GM06990 (cell line): ENCODE data around the gene CDYL.

Experiments used
- DNase-seq: peaks from one replicate; pipeline ENCODE4 v3.0.0-alpha.2; 2011; ENCODE audit not compliant: insufficient read length; ENCODE audit errors: extremely low read depth
- H3K27me3 ChIP-seq: replicated peaks from 2 replicates; pipeline ENCODE4 v1.6.0; 2011; ENCODE audit warnings: low read length; ENCODE audit not compliant: control insufficient read depth, insufficient read depth
- H3K36me3 ChIP-seq: 2 replicates; pipeline ENCODE4 v1.5.1; 2011; ENCODE audit warnings: low read length; ENCODE audit not compliant: control insufficient read depth, insufficient read depth
- H3K4me3 ChIP-seq: replicated peaks from 2 replicates; pipeline ENCODE4 v1.5.1; 2011; ENCODE audit warnings: low read depth, mild to moderate bottlenecking, control low read depth, low read length
- CTCF ChIP-seq: IDR thresholded peaks from 2 replicates; pipeline ENCODE4 v1.5.1; 2011; ENCODE audit warnings: low read length, control low read depth, mild to moderate bottlenecking, inconsistent platforms; ENCODE audit not compliant: insufficient read depth, poor library complexity, severe bottlenecking

The CDYL gene

GRCh38 chr6:4780360-4780812 lies 4.2 kb downstream of the CDYL start:
- no peak for DNase-seq
- TF ChIP-seq CTCF: no peak
- Histone ChIP-seq H3K27me3 (no peaks in the 10 kb centered on the region), H3K36me3 (no peaks in the 10 kb centered on the region), H3K4me3 (no peak overlapping the region)

- no peaks in the 10 kb centered on the region for H3K27me3 ChIP-seq
- no peak for DNase-seq
- no peaks in the 10 kb centered on the region for H3K36me3 ChIP-seq
- no peak overlapping the region for H3K4me3 ChIP-seq
- no peak for TF ChIP-seq CTCF
Measured at GRCh38 chr6:4781426-4781825, 5.2 kb downstream of the CDYL start.

GRCh38 chr6:4781967-4782575 lies 5.9 kb downstream of the CDYL start:
- TF ChIP-seq CTCF: no peak
- DNase-seq: no peak
- Histone ChIP-seq H3K36me3 (no peaks in the 10 kb centered on the region), H3K27me3 (no peaks in the 10 kb centered on the region), H3K4me3 (peak overlapping the region; percentile 33; the same call in 1 of the 2 replicates)

- TF ChIP-seq CTCF: no peak
- Histone ChIP-seq H3K4me3 (no peak overlapping the region), H3K36me3 (no peaks in the 10 kb centered on the region), H3K27me3 (no peaks in the 10 kb centered on the region)
- no peak for DNase-seq
Measured at GRCh38 chr6:4786996-4787395, 10.8 kb downstream of the CDYL start.

- no peak for DNase-seq
- Histone ChIP-seq H3K27me3 (no peaks in the 10 kb centered on the region), H3K36me3 (no peaks in the 10 kb centered on the region), H3K4me3 (no peak overlapping the region)
- TF ChIP-seq CTCF: no peak
Measured at GRCh38 chr6:4788482-4788881, 12.3 kb downstream of the CDYL start.

GRCh38 chr6:4788953-4789584 lies 12.9 kb downstream of the CDYL start:
- peak; percentile 59 for TF ChIP-seq CTCF
- DNase-seq: peak; percentile 70
- Histone ChIP-seq H3K27me3 (no peaks in the 10 kb centered on the region), H3K4me3 (no peak overlapping the region; the same call in 1 of the 2 replicates), H3K36me3 (no peaks in the 10 kb centered on the region)
